ENCODE measurements around the gene PARD3B. TPM values are rescaled to one million over a fixed set of nuclear protein-coding genes. Genes with fewer than 3 reads are reported as not detected.

The PARD3B gene
- total and polyA plus RNA-seq, 2 of the 4 experiments (the other 2 are of a cell fraction) = 3.3 to 15.6 TPM

GRCh38 chr2:204913854-204914464, 368.7 kb downstream of the PARD3B start:
- no peak overlapping the region for H2BK5ac ChIP-seq (ENCODE audit: low read depth, low read length, poor library complexity, severe bottlenecking)
- H2AK5ac ChIP-seq (ENCODE audit: low read depth, low read length) = no peak overlapping the region
- no TSS peak for BruUV-seq (replicated peaks)
- peaks cover 21 to 22% of the 10 kb centered on the region in 2 experiments for H3K79me1 ChIP-seq (ENCODE audit: low read depth in 1 of 2, low read length in 2 of 2)
- no peak for DNase-seq
- ChIA-PET CTCF (no interaction called here), POLR2A (ENCODE audit: unreplicated experiment) (no interaction called here)
- no peak for ATAC-seq (ENCODE audit: low read depth)
- no peaks in the 10 kb centered on the region for H3K27me3 ChIP-seq (ENCODE audit: control insufficient read depth, insufficient read depth, low read length)
- no peak overlapping the region for H2BK120ac ChIP-seq (ENCODE audit: low read depth, low read length)
- H3K18ac ChIP-seq (ENCODE audit: low read depth, low read length) = no peak overlapping the region
- H3K36me3 ChIP-seq (ENCODE audit: control insufficient read depth, insufficient read depth, low read length) = no peaks in the 10 kb centered on the region
- in situ Hi-C loops (cut with MboI; ENCODE audit: low sequenced_read_pairs) = no loop called here
- no peak overlapping the region for H3K56ac ChIP-seq (ENCODE audit: extremely low read depth, insufficient read depth, low read length)
- H3K9ac ChIP-seq (ENCODE audit: low read depth, low read length) = no peak overlapping the region
- WGBS, 2 experiments (ENCODE audit: extremely low coverage in 2 of 2, insufficient read length in 1 of 2) = no CpG with 5 or more reads among the region's 8 CpGs
- no peaks in the 10 kb centered on the region for H3K4me1 ChIP-seq (ENCODE audit: control insufficient read depth, insufficient read depth, low read length)
- TF ChIP-seq MXI1 (IDR thresholded peaks at IDR 0.05; ENCODE audit: borderline replicate concordance, low read depth, low read length) = no peak
- TF ChIP-seq SMC3 (IDR thresholded peaks at IDR 0.05; ENCODE audit: low read depth, low read length) = no peak
- no peak for TF ChIP-seq USF2 (IDR thresholded peaks at IDR 0.05; ENCODE audit: low read depth, low read length)
- no peak for TF ChIP-seq NFE2L2 (IDR thresholded peaks at IDR 0.05; ENCODE audit: low read depth, low read length)
- TF ChIP-seq CHD1 (IDR thresholded peaks at IDR 0.05; ENCODE audit: low read depth, low read length) = no peak
- no peak for TF ChIP-seq RAD21 (IDR thresholded peaks at IDR 0.05; ENCODE audit: low read length)
- no peak for TF ChIP-seq MAZ (IDR thresholded peaks at IDR 0.05; ENCODE audit: borderline replicate concordance, low read depth, low read length)
- no peak for TF ChIP-seq RCOR1 (IDR thresholded peaks at IDR 0.05; ENCODE audit: insufficient replicate concordance, low read length)
- TF ChIP-seq BHLHE40 (IDR thresholded peaks at IDR 0.05; ENCODE audit: low read depth, low read length) = no peak
- no peak for TF ChIP-seq RFX5 (IDR thresholded peaks at IDR 0.05; ENCODE audit: low read depth, low read length)
- no peak for TF ChIP-seq FOS (IDR thresholded peaks at IDR 0.05; ENCODE audit: low read depth, low read length)
- TF ChIP-seq ELK1 (IDR thresholded peaks at IDR 0.05; ENCODE audit: borderline replicate concordance, low read depth, low read length) = no peak
- TF ChIP-seq, protein P1, sequence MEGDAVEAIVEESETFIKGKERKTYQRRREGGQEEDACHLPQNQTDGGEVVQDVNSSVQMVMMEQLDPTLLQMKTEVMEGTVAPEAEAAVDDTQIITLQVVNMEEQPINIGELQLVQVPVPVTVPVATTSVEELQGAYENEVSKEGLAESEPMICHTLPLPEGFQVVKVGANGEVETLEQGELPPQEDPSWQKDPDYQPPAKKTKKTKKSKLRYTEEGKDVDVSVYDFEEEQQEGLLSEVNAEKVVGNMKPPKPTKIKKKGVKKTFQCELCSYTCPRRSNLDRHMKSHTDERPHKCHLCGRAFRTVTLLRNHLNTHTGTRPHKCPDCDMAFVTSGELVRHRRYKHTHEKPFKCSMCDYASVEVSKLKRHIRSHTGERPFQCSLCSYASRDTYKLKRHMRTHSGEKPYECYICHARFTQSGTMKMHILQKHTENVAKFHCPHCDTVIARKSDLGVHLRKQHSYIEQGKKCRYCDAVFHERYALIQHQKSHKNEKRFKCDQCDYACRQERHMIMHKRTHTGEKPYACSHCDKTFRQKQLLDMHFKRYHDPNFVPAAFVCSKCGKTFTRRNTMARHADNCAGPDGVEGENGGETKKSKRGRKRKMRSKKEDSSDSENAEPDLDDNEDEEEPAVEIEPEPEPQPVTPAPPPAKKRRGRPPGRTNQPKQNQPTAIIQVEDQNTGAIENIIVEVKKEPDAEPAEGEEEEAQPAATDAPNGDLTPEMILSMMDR (conservative IDR thresholded peaks at IDR 0.05; ENCODE audit: low read depth, low read length) = no peak
- TF ChIP-seq CEBPB (IDR thresholded peaks at IDR 0.05; ENCODE audit: low read depth, low read length) = no peak
- no peak for TF ChIP-seq POLR2A (IDR thresholded peaks at IDR 0.05; ENCODE audit: low read depth, low read length)
- no peak for TF ChIP-seq MAFK (IDR thresholded peaks at IDR 0.05; ENCODE audit: low read depth, low read length)
- H2BK15ac ChIP-seq (ENCODE audit: low read depth, low read length) = no peak overlapping the region
- H4K8ac ChIP-seq (ENCODE audit: low read depth in 2 of 2, low read length in 2 of 2) = no peak overlapping the region
- no peak overlapping the region for H3K23ac ChIP-seq (ENCODE audit: low read depth, low read length)
- no peaks in the 10 kb centered on the region for H4K20me1 ChIP-seq (ENCODE audit: insufficient read depth, low read length)
- no peak overlapping the region; the same call in 1 of the 2 replicates for H3K14ac ChIP-seq (replicated peaks; ENCODE audit: low read depth, low read length)
- no peak overlapping the region for H4K91ac ChIP-seq (ENCODE audit: insufficient read depth, low read depth, low read length)
- H3K9me1 ChIP-seq (ENCODE audit: insufficient read depth, low read length) = no peaks in the 10 kb centered on the region
- dilution Hi-C loops (cut with HindIII; ENCODE audit: low sequenced_read_pairs, unreplicated experiment) = no loop called here
- no peak overlapping the region for H2AFZ ChIP-seq (replicated peaks; ENCODE audit: low read length, poor library complexity)
- no peak overlapping the region for H2AK9ac ChIP-seq (replicated peaks; ENCODE audit: low read depth, low read length, poor library complexity)
- H4K5ac ChIP-seq (ENCODE audit: low read depth, low read length) = no peak overlapping the region
- H2BK20ac ChIP-seq (ENCODE audit: low read depth, low read length) = no peak overlapping the region
- H3K27ac ChIP-seq (ENCODE audit: insufficient read depth, low read length) = no peak overlapping the region
- intact Hi-C loops (cut with micrococcal nuclease) = no loop called here
- no peaks in the 10 kb centered on the region for H3K9me3 ChIP-seq (ENCODE audit: control insufficient read depth, insufficient read depth, low read length)
- no peak overlapping the region for H3K4me3 ChIP-seq (ENCODE audit: insufficient read depth, low read depth, low read length)
- H3K4ac ChIP-seq (ENCODE audit: low read depth, low read length) = no peak overlapping the region
- H3K4me2 ChIP-seq (ENCODE audit: low read depth, low read length) = no peak overlapping the region
